ENCODE measurements around the gene PROSER2.
"Not testable (repeated sequence)": the region's sequence is repeated elsewhere in the genome, so short reads cannot be mapped to it uniquely, and the experiment has no call there.

Gene PROSER2

GRCh38 chr10:11835061-11835460, 11.9 kb downstream of the PROSER2 start:
- DNase-seq (ENCODE audit: low read depth in 3 of 3, low spot score in 1 of 3) = no peak

GRCh38 chr10:11835704-11836103, 12.5 kb downstream of the PROSER2 start:
- DNase-seq (ENCODE audit: low read depth in 3 of 3, low spot score in 1 of 3) = no peak

- DNase-seq (ENCODE audit: low read depth in 3 of 3, low spot score in 1 of 3) = no peak
These were observed 14.4 kb downstream of the PROSER2 start for GRCh38 chr10:11837372-11838161.

GRCh38 chr10:11838298-11838852, 15.2 kb downstream of the PROSER2 start:
- DNase-seq (ENCODE audit: low read depth in 3 of 3, low spot score in 1 of 3) = no peak

- no peak for DNase-seq (ENCODE audit: low read depth in 3 of 3, low spot score in 1 of 3)
These were observed 18.2 kb downstream of the PROSER2 start for GRCh38 chr10:11841375-11841774.

GRCh38 chr10:11842411-11842810, 19.3 kb downstream of the PROSER2 start:
- no peak for DNase-seq (ENCODE audit: low read depth in 3 of 3, low spot score in 1 of 3)

- no peak for DNase-seq (ENCODE audit: low read depth in 3 of 3, low spot score in 1 of 3)
These were observed 22.0 kb downstream of the PROSER2 start for GRCh38 chr10:11845113-11845512.

GRCh38 chr10:11846542-11846941, 23.4 kb downstream of the PROSER2 start:
- DNase-seq (ENCODE audit: low read depth in 3 of 3, low spot score in 1 of 3) = no peak

GRCh38 chr10:11849277-11849676, 26.1 kb downstream of the PROSER2 start:
- DNase-seq (ENCODE audit: low read depth in 3 of 3, low spot score in 1 of 3) = no peak

GRCh38 chr10:11849911-11850310, 26.8 kb downstream of the PROSER2 start:
- no peak for DNase-seq (ENCODE audit: low read depth in 3 of 3, low spot score in 1 of 3)

- no peak for DNase-seq (ENCODE audit: low read depth in 3 of 3, low spot score in 1 of 3)
These were observed 28.8 kb downstream of the PROSER2 start for GRCh38 chr10:11851910-11852309.

- DNase-seq (ENCODE audit: low read depth in 3 of 3, low spot score in 1 of 3) = not testable (repeated sequence)
These were observed 29.5 kb downstream of the PROSER2 start for GRCh38 chr10:11852637-11853036.

- no peak for DNase-seq (ENCODE audit: low read depth in 3 of 3, low spot score in 1 of 3)
These were observed 30.3 kb downstream of the PROSER2 start for GRCh38 chr10:11853468-11853867.

- no peak for DNase-seq (ENCODE audit: low read depth in 3 of 3, low spot score in 1 of 3)
These were observed 31.1 kb downstream of the PROSER2 start for GRCh38 chr10:11854301-11854700.

GRCh38 chr10:11856089-11856488, 32.9 kb downstream of the PROSER2 start:
- DNase-seq (ENCODE audit: low read depth in 3 of 3, low spot score in 1 of 3) = no peak

GRCh38 chr10:11856678-11857077, 33.5 kb downstream of the PROSER2 start:
- no peak for DNase-seq (ENCODE audit: low read depth in 3 of 3, low spot score in 1 of 3)

GRCh38 chr10:11858093-11858492, 34.9 kb downstream of the PROSER2 start:
- DNase-seq (ENCODE audit: low read depth in 3 of 3, low spot score in 1 of 3) = no peak

GRCh38 chr10:11861341-11861740, 38.2 kb downstream of the PROSER2 start:
- no peak for DNase-seq (ENCODE audit: low read depth in 3 of 3, low spot score in 1 of 3)

- DNase-seq (ENCODE audit: low read depth in 3 of 3, low spot score in 1 of 3) = no peak
These were observed 38.8 kb downstream of the PROSER2 start for GRCh38 chr10:11861811-11862428.

GRCh38 chr10:11863353-11864109, 40.4 kb downstream of the PROSER2 start:
- peak in 2 of 3 donors; percentile 2 to 11 for DNase-seq (ENCODE audit: low read depth in 3 of 3, low spot score in 1 of 3)

GRCh38 chr10:11864727-11865126, 41.6 kb downstream of the PROSER2 start:
- no peak for DNase-seq (ENCODE audit: low read depth in 3 of 3, low spot score in 1 of 3)

- no peak for DNase-seq (ENCODE audit: low read depth in 3 of 3, low spot score in 1 of 3)
These were observed 42.4 kb downstream of the PROSER2 start for GRCh38 chr10:11865561-11865960.

Measured in stimulated activated CD4-positive, alpha-beta T cell treated with anti-CD3 and anti-CD28 coated beads, TNF-alpha, amount 100 ng/mL, for 1 hour (primary cell).